WTC11 (cell line): ENCODE results near the gene ZKSCAN2. TPM values are rescaled to one million over a fixed set of nuclear protein-coding genes. Genes with fewer than 3 reads are reported as not detected.

ENCODE experiments used
- ATAC-seq: fragments of 200-7000 bp; cut with Tn5 transposase; 2 replicates; pipeline ENCODE4 v1.10.0; 2021; ENCODE audit warnings: mild to moderate bottlenecking, moderate library complexity
- CTCF ChIA-PET: fragments of 300-600 bp; sonication (Branson Sonifier 250); formaldehyde crosslinking; loops from one replicate; lab custom pipeline; 2021; ENCODE audit warnings: antibody characterized with exemption; lab: Charles Lee
- POLR2A ChIA-PET: fragments of 350-600 bp; sonication (Branson Sonifier 250); formaldehyde crosslinking; loops from one replicate; lab custom pipeline; 2021; ENCODE audit warnings: antibody characterized with exemption; lab: Charles Lee
- DNase-seq: peaks from one replicate; pipeline ENCODE4 v3.0.0; 2021; ENCODE audit warnings: low spot score
- H3K27ac Mint-ChIP-seq: 2 replicates; pipeline ENCODE4 v1.8.0; 2021; ENCODE audit warnings: mixed read lengths
- H3K27me3 Mint-ChIP-seq: 2 replicates; pipeline ENCODE4 v1.8.0; 2021; ENCODE audit warnings: low read depth, mild to moderate bottlenecking, moderate library complexity, mixed read lengths
- H3K36me3 Mint-ChIP-seq: 2 replicates; pipeline ENCODE4 v1.8.0; 2021; ENCODE audit warnings: mixed read lengths
- H3K4me1 Mint-ChIP-seq: 2 replicates; pipeline ENCODE4 v1.8.0; 2022; ENCODE audit warnings: mixed read lengths
- H3K4me3 Mint-ChIP-seq: 2 replicates; pipeline ENCODE4 v1.8.0; 2021; ENCODE audit warnings: mild to moderate bottlenecking, moderate library complexity, mixed read lengths
- H3K9me3 Mint-ChIP-seq: 2 replicates; pipeline ENCODE4 v1.8.0; 2021; ENCODE audit warnings: mixed read lengths
- ATF1 ChIP-seq: sonication (generic); formaldehyde crosslinking; IDR thresholded peaks from 2 replicates; pipeline ENCODE4 v1.8.1; 2023; ENCODE audit warnings: mild to moderate bottlenecking, moderate library complexity, missing genetic modification reagents
- CREB1 ChIP-seq: sonication (generic); formaldehyde crosslinking; IDR thresholded peaks from 2 replicates; pipeline ENCODE4 v1.8.0; 2023; ENCODE audit warnings: mild to moderate bottlenecking, missing genetic modification reagents
- GRHL2 ChIP-seq: fragments of 250-450 bp; sonication (Bioruptor Pico); IDR thresholded peaks from 2 replicates; pipeline ENCODE4 v1.8.0; 2022; ENCODE audit warnings: mild to moderate bottlenecking, moderate library complexity; ENCODE audit not compliant: insufficient replicate concordance, severe bottlenecking
- MLX ChIP-seq: sonication (generic); formaldehyde crosslinking; IDR thresholded peaks from 2 replicates; pipeline ENCODE4 v1.8.1; 2023; ENCODE audit warnings: mild to moderate bottlenecking, missing genetic modification reagents, moderate library complexity
- NR1H2 ChIP-seq: sonication (generic); formaldehyde crosslinking; IDR thresholded peaks from 2 replicates; pipeline ENCODE4 v1.9.0; 2021; ENCODE audit warnings: mild to moderate bottlenecking, moderate library complexity, missing genetic modification reagents
- OVOL2 ChIP-seq: fragments of 250-450 bp; sonication (Bioruptor Pico); IDR thresholded peaks from 2 replicates; pipeline ENCODE4 v1.9.0; 2021; ENCODE audit warnings: mild to moderate bottlenecking, borderline replicate concordance
- TEAD4 ChIP-seq: sonication (generic); formaldehyde crosslinking; IDR thresholded peaks from 2 replicates; pipeline ENCODE4 v1.8.0; 2022; ENCODE audit warnings: mild to moderate bottlenecking, missing genetic modification reagents
- ZBTB43 ChIP-seq: sonication (generic); formaldehyde crosslinking; IDR thresholded peaks from 2 replicates; pipeline ENCODE4 v1.8.1; 2023; ENCODE audit warnings: mild to moderate bottlenecking, missing genetic modification reagents
- ZNF138 ChIP-seq: sonication (generic); formaldehyde crosslinking; conservative IDR thresholded peaks from 2 replicates; pipeline ENCODE4 v1.8.1; 2022; ENCODE audit warnings: mild to moderate bottlenecking, moderate library complexity, missing genetic modification reagents
- ZNF671 ChIP-seq: fragments of 250-450 bp; sonication (Bioruptor Pico); IDR thresholded peaks from 2 replicates; pipeline ENCODE4 v1.8.0; 2021; ENCODE audit warnings: mild to moderate bottlenecking
- total RNA-seq: library from RNA; stranded (reverse); gene quantifications from 3 replicates; pipeline ENCODE4 v1.2.3, GENCODE V29; 2021
- TF ChIP-seq, protein P1 (sequence below): sonication (generic); formaldehyde crosslinking; IDR thresholded peaks from 2 replicates; pipeline ENCODE4 v1.8.0; 2022; ENCODE audit warnings: mild to moderate bottlenecking, missing genetic modification reagents
- TF ChIP-seq, protein P2 (sequence below): sonication (generic); formaldehyde crosslinking; IDR thresholded peaks from 2 replicates; pipeline ENCODE4 v1.8.1; 2022; ENCODE audit warnings: mild to moderate bottlenecking, missing genetic modification reagents, moderate library complexity, borderline replicate concordance
- TF ChIP-seq, protein P3 (sequence below): sonication (generic); formaldehyde crosslinking; IDR thresholded peaks from 2 replicates; pipeline ENCODE4 v1.8.1; 2023; ENCODE audit warnings: mild to moderate bottlenecking, moderate library complexity, missing genetic modification reagents
- TF ChIP-seq, protein P4 (sequence below): sonication (generic); formaldehyde crosslinking; IDR thresholded peaks from 2 replicates; pipeline ENCODE4 v1.8.0; 2022; ENCODE audit warnings: mild to moderate bottlenecking, missing genetic modification reagents
- TF ChIP-seq, protein P5 (sequence below): sonication (generic); formaldehyde crosslinking; IDR thresholded peaks from 2 replicates; pipeline ENCODE4 v1.8.1; 2022; ENCODE audit warnings: missing genetic modification reagents, borderline replicate concordance
- TF ChIP-seq, protein P6 (sequence below): sonication (generic); formaldehyde crosslinking; IDR thresholded peaks from 2 replicates; pipeline ENCODE4 v1.8.0; 2023; ENCODE audit warnings: missing genetic modification reagents, mild to moderate bottlenecking, borderline replicate concordance
- TF ChIP-seq, protein P7 (sequence below): fragments of 250-450 bp; sonication (Bioruptor Pico); IDR thresholded peaks from 2 replicates; pipeline ENCODE4 v1.9.0; 2021; ENCODE audit warnings: mild to moderate bottlenecking

Gene ZKSCAN2
- total RNA-seq, 1 experiment from 2014 or later, result 13.0 TPM

DNA sequence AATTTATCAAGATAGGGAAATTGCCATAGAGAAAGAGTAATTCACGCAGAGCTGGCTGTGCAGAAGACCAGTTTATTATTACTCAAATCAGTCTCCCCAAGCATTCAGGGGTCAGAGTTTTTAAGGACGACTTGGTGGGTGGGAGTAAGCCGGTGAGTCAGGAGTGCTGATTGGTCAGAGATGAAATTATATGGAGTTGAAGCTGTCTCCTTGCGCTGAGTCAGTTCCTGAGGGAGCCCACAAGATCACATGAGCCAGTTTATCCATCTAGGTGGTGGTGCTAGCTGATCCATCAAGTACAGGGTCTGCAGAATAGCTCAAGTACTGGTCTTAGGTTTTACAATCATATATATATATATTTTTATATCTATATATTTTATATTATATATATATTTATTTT lies 46.9 kb downstream of the ZKSCAN2 start (continued):
- TF ChIP-seq ZBTB43 (CRISPR knock-in tag) (no peak), CREB1 (CRISPR knock-in tag) (no peak)
- TF ChIP-seq, protein P1, sequence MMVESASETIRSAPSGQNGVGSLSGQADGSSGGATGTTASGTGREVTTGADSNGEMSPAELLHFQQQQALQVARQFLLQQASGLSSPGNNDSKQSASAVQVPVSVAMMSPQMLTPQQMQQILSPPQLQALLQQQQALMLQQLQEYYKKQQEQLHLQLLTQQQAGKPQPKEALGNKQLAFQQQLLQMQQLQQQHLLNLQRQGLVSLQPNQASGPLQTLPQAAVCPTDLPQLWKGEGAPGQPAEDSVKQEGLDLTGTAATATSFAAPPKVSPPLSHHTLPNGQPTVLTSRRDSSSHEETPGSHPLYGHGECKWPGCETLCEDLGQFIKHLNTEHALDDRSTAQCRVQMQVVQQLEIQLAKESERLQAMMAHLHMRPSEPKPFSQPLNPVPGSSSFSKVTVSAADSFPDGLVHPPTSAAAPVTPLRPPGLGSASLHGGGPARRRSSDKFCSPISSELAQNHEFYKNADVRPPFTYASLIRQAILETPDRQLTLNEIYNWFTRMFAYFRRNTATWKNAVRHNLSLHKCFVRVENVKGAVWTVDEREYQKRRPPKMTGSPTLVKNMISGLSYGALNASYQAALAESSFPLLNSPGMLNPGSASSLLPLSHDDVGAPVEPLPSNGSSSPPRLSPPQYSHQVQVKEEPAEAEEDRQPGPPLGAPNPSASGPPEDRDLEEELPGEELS (CRISPR knock-in tag), result no peak

- Mint-ChIP-seq H3K4me1 (no peaks in the 10 kb centered on the region), H3K27ac (no peak overlapping the region), H3K9me3 (no peaks in the 10 kb centered on the region; the same call in 1 of the 2 replicates), H3K4me3 (no peak overlapping the region), H3K27me3 (no peaks in the 10 kb centered on the region), H3K36me3 (no peaks in the 10 kb centered on the region)
- ChIA-PET POLR2A (interaction anchor here (0.7 kb wide), 1 partner anchor 185 kb away, joined by 5 read pairs; no protein-coding TSS in a partner anchor), CTCF (no interaction called here)
- TF ChIP-seq, protein P2, sequence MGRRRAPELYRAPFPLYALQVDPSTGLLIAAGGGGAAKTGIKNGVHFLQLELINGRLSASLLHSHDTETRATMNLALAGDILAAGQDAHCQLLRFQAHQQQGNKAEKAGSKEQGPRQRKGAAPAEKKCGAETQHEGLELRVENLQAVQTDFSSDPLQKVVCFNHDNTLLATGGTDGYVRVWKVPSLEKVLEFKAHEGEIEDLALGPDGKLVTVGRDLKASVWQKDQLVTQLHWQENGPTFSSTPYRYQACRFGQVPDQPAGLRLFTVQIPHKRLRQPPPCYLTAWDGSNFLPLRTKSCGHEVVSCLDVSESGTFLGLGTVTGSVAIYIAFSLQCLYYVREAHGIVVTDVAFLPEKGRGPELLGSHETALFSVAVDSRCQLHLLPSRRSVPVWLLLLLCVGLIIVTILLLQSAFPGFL (CRISPR knock-in tag), result no peak
- TF ChIP-seq, protein P3, sequence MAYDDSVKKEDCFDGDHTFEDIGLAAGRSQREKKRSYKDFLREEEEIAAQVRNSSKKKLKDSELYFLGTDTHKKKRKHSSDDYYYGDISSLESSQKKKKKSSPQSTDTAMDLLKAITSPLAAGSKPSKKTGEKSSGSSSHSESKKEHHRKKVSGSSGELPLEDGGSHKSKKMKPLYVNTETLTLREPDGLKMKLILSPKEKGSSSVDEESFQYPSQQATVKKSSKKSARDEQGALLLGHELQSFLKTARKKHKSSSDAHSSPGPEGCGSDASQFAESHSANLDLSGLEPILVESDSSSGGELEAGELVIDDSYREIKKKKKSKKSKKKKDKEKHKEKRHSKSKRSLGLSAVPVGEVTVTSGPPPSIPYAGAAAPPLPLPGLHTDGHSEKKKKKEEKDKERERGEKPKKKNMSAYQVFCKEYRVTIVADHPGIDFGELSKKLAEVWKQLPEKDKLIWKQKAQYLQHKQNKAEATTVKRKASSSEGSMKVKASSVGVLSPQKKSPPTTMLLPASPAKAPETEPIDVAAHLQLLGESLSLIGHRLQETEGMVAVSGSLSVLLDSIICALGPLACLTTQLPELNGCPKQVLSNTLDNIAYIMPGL, result no peak
- TF ChIP-seq GRHL2 (CRISPR knock-in tag) (no peak), MLX (no peak), ZNF671 (CRISPR knock-in tag) (no peak), NR1H2 (no peak), OVOL2 (CRISPR knock-in tag) (no peak), ZNF138 (CRISPR knock-in tag) (no peak), ATF1 (no peak), TEAD4 (no peak)
- TF ChIP-seq, protein P4, sequence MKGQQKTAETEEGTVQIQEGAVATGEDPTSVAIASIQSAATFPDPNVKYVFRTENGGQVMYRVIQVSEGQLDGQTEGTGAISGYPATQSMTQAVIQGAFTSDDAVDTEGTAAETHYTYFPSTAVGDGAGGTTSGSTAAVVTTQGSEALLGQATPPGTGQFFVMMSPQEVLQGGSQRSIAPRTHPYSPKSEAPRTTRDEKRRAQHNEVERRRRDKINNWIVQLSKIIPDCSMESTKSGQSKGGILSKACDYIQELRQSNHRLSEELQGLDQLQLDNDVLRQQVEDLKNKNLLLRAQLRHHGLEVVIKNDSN (CRISPR knock-in tag), result no peak
- TF ChIP-seq, protein P5, sequence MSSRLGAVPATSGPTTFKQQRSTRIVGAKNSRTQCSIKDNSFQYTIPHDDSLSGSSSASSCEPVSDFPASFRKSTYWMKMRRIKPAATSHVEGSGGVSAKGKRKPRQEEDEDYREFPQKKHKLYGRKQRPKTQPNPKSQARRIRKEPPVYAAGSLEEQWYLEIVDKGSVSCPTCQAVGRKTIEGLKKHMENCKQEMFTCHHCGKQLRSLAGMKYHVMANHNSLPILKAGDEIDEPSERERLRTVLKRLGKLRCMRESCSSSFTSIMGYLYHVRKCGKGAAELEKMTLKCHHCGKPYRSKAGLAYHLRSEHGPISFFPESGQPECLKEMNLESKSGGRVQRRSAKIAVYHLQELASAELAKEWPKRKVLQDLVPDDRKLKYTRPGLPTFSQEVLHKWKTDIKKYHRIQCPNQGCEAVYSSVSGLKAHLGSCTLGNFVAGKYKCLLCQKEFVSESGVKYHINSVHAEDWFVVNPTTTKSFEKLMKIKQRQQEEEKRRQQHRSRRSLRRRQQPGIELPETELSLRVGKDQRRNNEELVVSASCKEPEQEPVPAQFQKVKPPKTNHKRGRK (CRISPR knock-in tag), result no peak
- TF ChIP-seq, protein P6, sequence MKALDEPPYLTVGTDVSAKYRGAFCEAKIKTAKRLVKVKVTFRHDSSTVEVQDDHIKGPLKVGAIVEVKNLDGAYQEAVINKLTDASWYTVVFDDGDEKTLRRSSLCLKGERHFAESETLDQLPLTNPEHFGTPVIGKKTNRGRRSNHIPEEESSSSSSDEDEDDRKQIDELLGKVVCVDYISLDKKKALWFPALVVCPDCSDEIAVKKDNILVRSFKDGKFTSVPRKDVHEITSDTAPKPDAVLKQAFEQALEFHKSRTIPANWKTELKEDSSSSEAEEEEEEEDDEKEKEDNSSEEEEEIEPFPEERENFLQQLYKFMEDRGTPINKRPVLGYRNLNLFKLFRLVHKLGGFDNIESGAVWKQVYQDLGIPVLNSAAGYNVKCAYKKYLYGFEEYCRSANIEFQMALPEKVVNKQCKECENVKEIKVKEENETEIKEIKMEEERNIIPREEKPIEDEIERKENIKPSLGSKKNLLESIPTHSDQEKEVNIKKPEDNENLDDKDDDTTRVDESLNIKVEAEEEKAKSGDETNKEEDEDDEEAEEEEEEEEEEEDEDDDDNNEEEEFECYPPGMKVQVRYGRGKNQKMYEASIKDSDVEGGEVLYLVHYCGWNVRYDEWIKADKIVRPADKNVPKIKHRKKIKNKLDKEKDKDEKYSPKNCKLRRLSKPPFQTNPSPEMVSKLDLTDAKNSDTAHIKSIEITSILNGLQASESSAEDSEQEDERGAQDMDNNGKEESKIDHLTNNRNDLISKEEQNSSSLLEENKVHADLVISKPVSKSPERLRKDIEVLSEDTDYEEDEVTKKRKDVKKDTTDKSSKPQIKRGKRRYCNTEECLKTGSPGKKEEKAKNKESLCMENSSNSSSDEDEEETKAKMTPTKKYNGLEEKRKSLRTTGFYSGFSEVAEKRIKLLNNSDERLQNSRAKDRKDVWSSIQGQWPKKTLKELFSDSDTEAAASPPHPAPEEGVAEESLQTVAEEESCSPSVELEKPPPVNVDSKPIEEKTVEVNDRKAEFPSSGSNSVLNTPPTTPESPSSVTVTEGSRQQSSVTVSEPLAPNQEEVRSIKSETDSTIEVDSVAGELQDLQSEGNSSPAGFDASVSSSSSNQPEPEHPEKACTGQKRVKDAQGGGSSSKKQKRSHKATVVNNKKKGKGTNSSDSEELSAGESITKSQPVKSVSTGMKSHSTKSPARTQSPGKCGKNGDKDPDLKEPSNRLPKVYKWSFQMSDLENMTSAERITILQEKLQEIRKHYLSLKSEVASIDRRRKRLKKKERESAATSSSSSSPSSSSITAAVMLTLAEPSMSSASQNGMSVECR, result no peak
- TF ChIP-seq, protein P7, sequence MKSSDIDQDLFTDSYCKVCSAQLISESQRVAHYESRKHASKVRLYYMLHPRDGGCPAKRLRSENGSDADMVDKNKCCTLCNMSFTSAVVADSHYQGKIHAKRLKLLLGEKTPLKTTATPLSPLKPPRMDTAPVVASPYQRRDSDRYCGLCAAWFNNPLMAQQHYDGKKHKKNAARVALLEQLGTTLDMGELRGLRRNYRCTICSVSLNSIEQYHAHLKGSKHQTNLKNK (CRISPR knock-in tag), result no peak
- ATAC-seq (no peak), DNase-seq (no peak)
These were observed 58.2 kb downstream of the ZKSCAN2 start for GRCh38 chr16:25199457-25199856.
